Panc1 (cell line): ENCODE results near the gene XCR1. TPM values are rescaled to one million over a fixed set of nuclear protein-coding genes. Genes with fewer than 3 reads are reported as not detected.

Experiments used
- ATAC-seq: fragments of 200-7000 bp; cut with Tn5 transposase; 2 replicates; pipeline ENCODE4 v1.9.1; 2020; ENCODE audit warnings: mild to moderate bottlenecking, moderate library complexity
- BruUV-seq: library from RNA; stranded (reverse); fragments of 400-500 nt; replicated peaks from 2 replicates; lab custom pipeline; 2021; lab: Mats Ljungman, UMichigan
- CTCF ChIA-PET: fragments of 300-600 bp; sonication (Branson Sonifier 250); formaldehyde crosslinking; loops from one replicate; lab custom pipeline; 2022; ENCODE audit warnings: antibody characterized with exemption; lab: Charles Lee
- POLR2A ChIA-PET: fragments of 300-600 bp; sonication (Branson Sonifier 250); formaldehyde crosslinking; loops from one replicate; lab custom pipeline; 2022; ENCODE audit warnings: antibody characterized with exemption; lab: Charles Lee
- DNase-seq: peaks from one replicate; pipeline ENCODE4 v3.0.0-alpha.2; 2010; ENCODE audit warnings: low read depth, low spot score
- H3K27ac ChIP-seq: 2 replicates; pipeline ENCODE4 v1.5.1; 2011; ENCODE audit warnings: mild to moderate bottlenecking, low read length, inconsistent platforms
- H3K27me3 ChIP-seq: fragments of 200-500 bp; sonication (Bioruptor generic); 2 replicates; pipeline ENCODE4 v1.6.0; 2014; ENCODE audit warnings: low read length, inconsistent platforms; ENCODE audit not compliant: control insufficient read depth, insufficient read depth
- H3K36me3 ChIP-seq: fragments of 200-500 bp; sonication (Bioruptor generic); 2 replicates; pipeline ENCODE4 v1.5.1; 2014; ENCODE audit warnings: inconsistent platforms, mild to moderate bottlenecking, low read length, moderate library complexity; ENCODE audit not compliant: control insufficient read depth, insufficient read depth
- H3K4me1 ChIP-seq: 2 replicates; pipeline ENCODE4 v1.5.1; 2011; ENCODE audit warnings: inconsistent platforms, mild to moderate bottlenecking, low read length, moderate library complexity; ENCODE audit not compliant: control insufficient read depth, insufficient read depth
- H3K4me3 ChIP-seq, 2 experiments: 2 replicates each; pipeline ENCODE4 v1.5.1; 2011 to 2012; ENCODE audit warnings: low read depth in 2 of 2, low read length in 2 of 2, mild to moderate bottlenecking in 2 of 2, inconsistent platforms in 1 of 2, moderate library complexity in 1 of 2
- H3K9me3 ChIP-seq: fragments of 200-500 bp; sonication (Bioruptor generic); 2 replicates; pipeline ENCODE4 v1.5.1; 2014; ENCODE audit warnings: low read depth, mild to moderate bottlenecking, inconsistent platforms, low read length, moderate library complexity; ENCODE audit not compliant: control insufficient read depth, insufficient read depth
- CTCF ChIP-seq: fragments of 450-650 bp; IDR thresholded peaks from 2 replicates; pipeline ENCODE4 v1.5.1; 2017; ENCODE audit warnings: mild to moderate bottlenecking
- POLR2AphosphoS5 ChIP-seq: IDR thresholded peaks from 2 replicates; pipeline ENCODE4 v1.6.1; 2012; ENCODE audit warnings: mild to moderate bottlenecking, low read depth, low read length, moderate library complexity
- REST ChIP-seq, 2 experiments: IDR thresholded peaks; 2 replicates each; pipeline ENCODE4 v1.6.1; 2011 to 2012; ENCODE audit warnings: low read depth in 2 of 2, control low read depth in 1 of 2, low read length in 1 of 2, mild to moderate bottlenecking in 1 of 2, moderate library complexity in 1 of 2; ENCODE audit not compliant: insufficient read depth in 1 of 2
- SIN3A ChIP-seq: IDR thresholded peaks from 2 replicates; pipeline ENCODE4 v1.6.1; 2012; ENCODE audit warnings: low read depth, mild to moderate bottlenecking, low read length, moderate library complexity, borderline replicate concordance; ENCODE audit not compliant: insufficient read depth
- TCF7L2 ChIP-seq: IDR thresholded peaks from 2 replicates; pipeline ENCODE4 v1.6.1; 2011; ENCODE audit warnings: mild to moderate bottlenecking, low read depth, low read length, inconsistent platforms
- in situ Hi-C: cut with HindIII; loops from 2 replicates; pipeline ENCODE4 v1.10.0; 2016; ENCODE audit warnings: low sequenced_read_pairs, low pct_unique_long_range_greater_than_20kb
- intact Hi-C: fragments of 100-400 bp; cut with micrococcal nuclease; formaldehyde crosslinking; loops from one replicate; pipeline ENCODE4 v1.10.0; 2022; ENCODE audit not compliant: unreplicated experiment
- total RNA-seq: library from RNA; stranded (reverse); gene quantifications from one replicate; pipeline ENCODE4 v1.2.1, GENCODE V29; 2021; ENCODE audit not compliant: unreplicated experiment

Gene XCR1
- total RNA-seq, 1 experiment from 2014 or later: not detected

- Histone ChIP-seq H3K27me3 (no peaks in the 10 kb centered on the region), H3K9me3 (no peaks in the 10 kb centered on the region), H3K4me3 (no peak overlapping the region), H3K27ac (no peak overlapping the region), H3K36me3 (no peaks in the 10 kb centered on the region), H3K4me1 (no peaks in the 10 kb centered on the region)
- BruUV-seq: TSS peak; percentile 85
- in situ Hi-C loops: no loop called here
- no peak for ATAC-seq
- no peak for TF ChIP-seq CTCF
- TF ChIP-seq TCF7L2: no peak
- no peak for TF ChIP-seq POLR2AphosphoS5
- TF ChIP-seq REST (IDR thresholded peaks at IDR 0.05; ENCODE audit: insufficient read depth in 1 of 2, low read depth in 2 of 2, low read length in 1 of 2): no peak
- no peak for TF ChIP-seq SIN3A
- POLR2A ChIA-PET: no interaction called here
- DNase-seq: no peak
- CTCF ChIA-PET: no interaction called here
- intact Hi-C loops: no loop called here
These were observed 59.1 kb downstream of the XCR1 start for GRCh38 chr3:45968149-45968548.

- ATAC-seq (no peak), DNase-seq (no peak)
- in situ Hi-C loops (no loop called here), intact Hi-C loops (no loop called here)
- ChIA-PET POLR2A (no interaction called here), CTCF (no interaction called here)
- Histone ChIP-seq H3K27ac (no peak overlapping the region), H3K27me3 (no peaks in the 10 kb centered on the region), H3K9me3 (no peaks in the 10 kb centered on the region), H3K36me3 (no peaks in the 10 kb centered on the region), H3K4me1 (no peaks in the 10 kb centered on the region), H3K4me3 (no peak overlapping the region)
- no peak for TF ChIP-seq TCF7L2
- no peak for TF ChIP-seq POLR2AphosphoS5
- no peak for TF ChIP-seq CTCF
- no peak for TF ChIP-seq REST (IDR thresholded peaks at IDR 0.05; ENCODE audit: insufficient read depth in 1 of 2, low read depth in 2 of 2, low read length in 1 of 2)
- TF ChIP-seq SIN3A: no peak
- BruUV-seq: no TSS peak
These were observed 59.6 kb downstream of the XCR1 start for GRCh38 chr3:45967724-45968123.

Other genes starting within 250 kb of the XCR1 start
- 0.28 TPM for gene SLC6A20, start 230.9 kb downstream of the XCR1 start, total RNA-seq
- 12.3 TPM for gene LZTFL1, start 185.4 kb downstream of the XCR1 start, total RNA-seq
- gene CCR9, start 140.9 kb downstream of the XCR1 start, total RNA-seq: not detected
- not detected for gene CXCR6, start 84.0 kb downstream of the XCR1 start, total RNA-seq
- gene FYCO1, start 31.7 kb downstream of the XCR1 start, total RNA-seq: 8.7 TPM
- not detected for gene CCR1, start 180.8 kb upstream of the XCR1 start, total RNA-seq
- gene CCR3, start 215.0 kb upstream of the XCR1 start, total RNA-seq: not detected